HepG2 (cell line): ENCODE data around the gene LAMB4. TPM values are rescaled to one million over a fixed set of nuclear protein-coding genes. Genes with fewer than 3 reads are reported as not detected.

Experiments
- ATAC-seq: fragments of 200-7000 bp; cut with Tn5 transposase; 3 replicates; pipeline ENCODE4 v1.9.1; 2020; ENCODE audit warnings: mild to moderate bottlenecking, moderate library complexity
- BruUV-seq: library from RNA; stranded (reverse); fragments of 400-500 nt; replicated peaks from 2 replicates; lab custom pipeline; 2021; lab: Mats Ljungman, UMichigan
- CTCF ChIA-PET: fragments of 300-600 bp; formaldehyde crosslinking; extraction: SDS; loops from one replicate; lab custom pipeline; 2021; ENCODE audit warnings: low total read pairs, inconsistent platforms, low intra/inter-chr PET ratio; lab: Yijun Ruan, JAX
- POLR2A ChIA-PET: fragments of 350-600 bp; sonication (Branson Sonifier 250); formaldehyde crosslinking; loops from one replicate; lab custom pipeline; 2020; ENCODE audit warnings: antibody characterized with exemption, inconsistent platforms; lab: Yijun Ruan, JAX
- DNase-seq: peaks from one replicate; pipeline ENCODE4 v3.0.0-alpha.2; 2015; ENCODE audit warnings: low spot score
- FAIRE-seq: peaks from 3 replicates; lab custom pipeline; 2011; peaks lifted over from hg19 to GRCh38; lab: Jason Lieb, UNC
- H2AFZ ChIP-seq: one replicate; pipeline ENCODE4 v1.6.1; 2011; ENCODE audit warnings: low read length, inconsistent platforms
- H3K27ac ChIP-seq: fragments of 300-600 bp; 3 replicates; pipeline ENCODE4 v1.8.0; 2011; ENCODE audit warnings: mixed run types, mild to moderate bottlenecking, mixed read lengths, low read length, inconsistent platforms; ENCODE audit not compliant: insufficient read depth; ENCODE audit errors: extremely low read length
- H3K27me3 ChIP-seq, 2 experiments: fragments of 200-600 bp in 1 of 2; 2 replicates in 1 of 2; 3 replicates in 1 of 2; pipeline versions ENCODE4 v1.6.0 to v1.8.0; 2011; ENCODE audit warnings: low read length in 2 of 2, mild to moderate bottlenecking in 2 of 2, moderate library complexity in 2 of 2, inconsistent platforms in 1 of 2; ENCODE audit not compliant: insufficient read depth in 2 of 2, control insufficient read depth in 1 of 2
- H3K36me3 ChIP-seq, 2 experiments: fragments of 200-600 bp in 1 of 2; replicated peaks in 1 of 2; 2 replicates in 1 of 2; 3 replicates in 1 of 2; pipeline versions ENCODE4 v1.5.1 to v1.8.0; 2011; ENCODE audit warnings: low read length in 2 of 2, inconsistent platforms in 1 of 2; ENCODE audit not compliant: insufficient read depth in 2 of 2, control insufficient read depth in 1 of 2
- H3K4me1 ChIP-seq: 2 replicates; pipeline ENCODE4 v1.5.1; 2012; ENCODE audit warnings: low read length, inconsistent platforms; ENCODE audit not compliant: insufficient read depth
- H3K4me2 ChIP-seq: 2 replicates; pipeline ENCODE4 v1.6.0; 2011; ENCODE audit warnings: low read depth, low read length, inconsistent platforms
- H3K4me3 ChIP-seq, 3 experiments: fragments of 200-600 bp in 1 of 3; sonication (generic), shearing (Covaris generic) in 1 of 3; replicated peaks in 1 of 3; 2 replicates each; pipeline ENCODE4 v1.5.1; 2011 to 2016; ENCODE audit warnings: low read length in 3 of 3, inconsistent platforms in 2 of 3, low read depth in 2 of 3, mild to moderate bottlenecking in 2 of 3, control low read depth in 1 of 3, mixed read lengths in 1 of 3; ENCODE audit not compliant: insufficient read depth in 1 of 3
- H3K79me2 ChIP-seq: one replicate; pipeline ENCODE4 v1.6.1; 2011; ENCODE audit warnings: low read length, inconsistent platforms; ENCODE audit not compliant: insufficient read depth
- H3K9ac ChIP-seq: 2 replicates; pipeline ENCODE4 v1.6.0; 2011; ENCODE audit warnings: mild to moderate bottlenecking, low read depth, low read length, inconsistent platforms; ENCODE audit not compliant: insufficient read depth
- H3K9me3 ChIP-seq: 2 replicates; pipeline ENCODE4 v1.5.1; 2012; ENCODE audit warnings: mild to moderate bottlenecking, low read length
- H4K20me1 ChIP-seq: 2 replicates; pipeline ENCODE4 v1.6.0; 2011; ENCODE audit warnings: inconsistent platforms, mild to moderate bottlenecking, low read length, moderate library complexity; ENCODE audit not compliant: insufficient read depth
- ARID4A ChIP-seq: sonication (generic); formaldehyde crosslinking; IDR thresholded peaks from 2 replicates; pipeline ENCODE4 v1.5.0; 2020; ENCODE audit warnings: mild to moderate bottlenecking, missing genetic modification reagents, borderline replicate concordance
- ATF1 ChIP-seq: IDR thresholded peaks from 2 replicates; pipeline ENCODE4 v1.6.1; 2016; ENCODE audit warnings: mild to moderate bottlenecking, control low read depth
- MAFF ChIP-seq: IDR thresholded peaks from 2 replicates; pipeline ENCODE4 v1.6.1; 2011; ENCODE audit warnings: low read depth, low read length, improper control_type of control experiment
- MYC ChIP-seq: sonication (generic); formaldehyde crosslinking; IDR thresholded peaks from 2 replicates; pipeline ENCODE4 v1.9.0; 2021; ENCODE audit warnings: missing genetic modification reagents, borderline replicate concordance
- NR0B2 ChIP-seq: sonication (generic); formaldehyde crosslinking; IDR thresholded peaks from 2 replicates; pipeline ENCODE4 v1.4.0; 2020; ENCODE audit warnings: mild to moderate bottlenecking, missing genetic modification reagents
- NR2F2 ChIP-seq: IDR thresholded peaks from 2 replicates; pipeline ENCODE4 v1.6.1; 2012; ENCODE audit warnings: low read depth, inconsistent platforms, borderline replicate concordance
- TRIM22 ChIP-seq: fragments of 450-650 bp; IDR thresholded peaks from 2 replicates; pipeline ENCODE4 v1.6.1; 2017
- ZNF17 ChIP-seq: sonication (generic); formaldehyde crosslinking; IDR thresholded peaks from 2 replicates; pipeline ENCODE4 v1.5.0; 2020; ENCODE audit warnings: mild to moderate bottlenecking, missing genetic modification reagents
- ZNF331 ChIP-seq: sonication (generic); formaldehyde crosslinking; IDR thresholded peaks from 2 replicates; pipeline ENCODE4 v1.4.0; 2020; ENCODE audit warnings: missing genetic modification reagents
- ZNF337 ChIP-seq: sonication (generic); formaldehyde crosslinking; IDR thresholded peaks from 2 replicates; pipeline ENCODE4 v1.5.1; 2020; ENCODE audit warnings: missing genetic modification reagents, low read depth, mild to moderate bottlenecking, borderline replicate concordance
- WGBS: methylation state at CpG from one replicate; pipeline ENCODE4 v1.1.6; 2017; ENCODE audit warnings: low lambda C conversion rate; 5-methylcytosine and 5-hydroxymethylcytosine counted together
- in situ Hi-C: cut with HindIII; loops from 2 replicates; pipeline ENCODE4 v1.10.0; 2017; ENCODE audit warnings: low pct_unique_long_range_greater_than_20kb; ENCODE audit not compliant: extremely low pct_ligation_motif_present
- intact Hi-C: fragments of 100-400 bp; cut with micrococcal nuclease; formaldehyde crosslinking; loops from one replicate; pipeline ENCODE4 v1.10.0; 2022; ENCODE audit not compliant: unreplicated experiment
- polyA plus RNA-seq, 8 experiments: library from polyadenylated mRNA; depleted of rRNA in 3 of 8; stranded (reverse) in 7 of 8; unstranded in 1 of 8; fragments of >200 nt; fragmentation: Illumina TruSeq in 4 of 8; extraction: Trizol in 4 of 8; gene quantifications; 2 replicates each; pipeline versions ENCODE4 v1.2.1 to v1.2.3, GENCODE V29; 2011 to 2016; ENCODE audit warnings: low read depth in 4 of 8, missing spikeins in 1 of 8, mixed read lengths in 1 of 8; ENCODE audit not compliant: insufficient read depth in 1 of 8
- total RNA-seq, 5 experiments: library from RNA; depleted of rRNA; stranded (reverse); fragments of >200 nt; fragmentation: Illumina TruSeq; extraction: Trizol; gene quantifications; 2 replicates each; pipeline ENCODE4 v1.2.3, GENCODE V29; 2016; ENCODE audit warnings: low read depth in 1 of 5

The LAMB4 gene
- total and polyA plus RNA-seq, 2 of the 13 experiments (the other 11 are each of a cell fraction or from before 2014, with no cell fraction given) = 0.05 TPM; not detected in 1

GRCh38 chr7:108157606-108158335 lies 27.6 kb upstream of the LAMB4 start:
- no peak for TF ChIP-seq MYC
- TF ChIP-seq ARID4A (CRISPR knock-in tag) = no peak
- no peak for TF ChIP-seq NR2F2
- no peak for TF ChIP-seq ZNF17 (CRISPR knock-in tag)
- no peak for TF ChIP-seq TRIM22
- TF ChIP-seq ZNF337 (CRISPR knock-in tag) = no peak
- TF ChIP-seq ZNF331 = no peak
- no peak for TF ChIP-seq MAFF
- no peak for TF ChIP-seq ATF1 (CRISPR knock-in tag)
- TF ChIP-seq NR0B2 = no peak
- TF ChIP-seq, all 625 proteins: peak for 0
- ChIA-PET POLR2A (no interaction called here), CTCF (no interaction called here)
- no peaks in the 10 kb centered on the region for H3K9me3 ChIP-seq
- no peak overlapping the region for H3K4me2 ChIP-seq
- DNase-seq = no peak
- H3K9ac ChIP-seq = no peak overlapping the region
- no peak overlapping the region for H2AFZ ChIP-seq
- no peaks in the 10 kb centered on the region for H3K4me1 ChIP-seq
- FAIRE-seq = no peak
- in situ Hi-C loops (no loop called here), intact Hi-C loops (no loop called here)
- H3K27ac ChIP-seq = no peak overlapping the region
- no peak overlapping the region for H3K4me3 ChIP-seq
- H4K20me1 ChIP-seq = no peaks in the 10 kb centered on the region
- 42% methylated on average over 4 of the region's 4 CpGs for WGBS
- no peaks in the 10 kb centered on the region for H3K36me3 ChIP-seq
- no peaks in the 10 kb centered on the region for H3K27me3 ChIP-seq
- no peak for ATAC-seq
- no peaks in the 10 kb centered on the region for H3K79me2 ChIP-seq
- no TSS peak for BruUV-seq
